HEK293 (cell line): ENCODE results near the gene TKTL1.

Experiments
- KLF1 ChIP-seq: fragments of 450-650 bp; formaldehyde crosslinking; IDR thresholded peaks from 2 replicates; pipeline ENCODE4 v1.5.1; 2016; ENCODE audit warnings: missing biosample characterization, missing genetic modification characterization
- KLF16 ChIP-seq: fragments of 450-650 bp; formaldehyde crosslinking; IDR thresholded peaks from 2 replicates; pipeline ENCODE4 v1.5.1; 2017; ENCODE audit warnings: missing biosample characterization, missing genetic modification characterization
- MZF1 ChIP-seq: fragments of 450-650 bp; formaldehyde crosslinking; IDR thresholded peaks from 2 replicates; pipeline ENCODE4 v1.5.1; 2017; ENCODE audit warnings: missing biosample characterization, missing genetic modification characterization, borderline replicate concordance
- ZBTB49 ChIP-seq: fragments of 450-650 bp; formaldehyde crosslinking; IDR thresholded peaks from 2 replicates; pipeline ENCODE4 v1.5.1; 2016; ENCODE audit warnings: missing biosample characterization, missing genetic modification characterization, low read depth
- ZBTB7A ChIP-seq: fragments of 450-650 bp; formaldehyde crosslinking; IDR thresholded peaks from 2 replicates; pipeline ENCODE4 v1.5.1; 2016; ENCODE audit warnings: low read depth, missing biosample characterization, missing genetic modification characterization
- ZFP37 ChIP-seq: fragments of 450-650 bp; formaldehyde crosslinking; IDR thresholded peaks from 2 replicates; pipeline ENCODE4 v1.5.1; 2016; ENCODE audit warnings: missing biosample characterization, missing genetic modification characterization
- ZNF146 ChIP-seq: fragments of 450-650 bp; formaldehyde crosslinking; IDR thresholded peaks from 2 replicates; pipeline ENCODE4 v1.5.1; 2016; ENCODE audit warnings: missing biosample characterization, missing genetic modification characterization
- ZNF23 ChIP-seq: fragments of 450-650 bp; formaldehyde crosslinking; IDR thresholded peaks from 2 replicates; pipeline ENCODE4 v1.5.1; 2016; ENCODE audit warnings: missing biosample characterization, missing genetic modification characterization, borderline replicate concordance
- ZNF707 ChIP-seq: fragments of 450-650 bp; formaldehyde crosslinking; IDR thresholded peaks from 2 replicates; pipeline ENCODE4 v1.5.1; 2016; ENCODE audit warnings: missing biosample characterization, missing genetic modification characterization
- TF ChIP-seq, protein P1 (sequence below): fragments of 450-650 bp; formaldehyde crosslinking; IDR thresholded peaks from 2 replicates; pipeline ENCODE4 v1.5.1; 2016; ENCODE audit warnings: missing biosample characterization, missing genetic modification characterization

DNA sequence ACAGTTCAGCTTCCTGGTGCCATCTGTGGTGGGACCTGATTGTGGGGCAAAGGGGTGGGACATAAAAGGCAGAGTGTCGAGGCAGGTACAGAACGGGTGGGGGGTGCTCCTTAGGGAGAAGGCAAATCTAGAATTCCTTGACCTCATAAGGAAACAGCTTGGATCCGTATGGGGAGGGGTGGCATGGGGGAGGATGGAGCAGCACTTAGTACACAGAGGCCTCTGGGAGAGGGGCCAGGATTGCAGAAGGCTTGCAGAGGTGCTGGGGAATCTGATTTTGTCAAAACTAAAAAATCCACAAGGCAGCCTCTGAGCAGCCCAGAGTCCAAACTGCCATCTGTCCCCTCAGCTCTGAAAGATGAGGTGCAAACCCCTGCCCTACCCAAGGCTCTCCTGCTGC is 81.2 kb downstream of the TKTL1 start:
- TF ChIP-seq, protein P1, sequence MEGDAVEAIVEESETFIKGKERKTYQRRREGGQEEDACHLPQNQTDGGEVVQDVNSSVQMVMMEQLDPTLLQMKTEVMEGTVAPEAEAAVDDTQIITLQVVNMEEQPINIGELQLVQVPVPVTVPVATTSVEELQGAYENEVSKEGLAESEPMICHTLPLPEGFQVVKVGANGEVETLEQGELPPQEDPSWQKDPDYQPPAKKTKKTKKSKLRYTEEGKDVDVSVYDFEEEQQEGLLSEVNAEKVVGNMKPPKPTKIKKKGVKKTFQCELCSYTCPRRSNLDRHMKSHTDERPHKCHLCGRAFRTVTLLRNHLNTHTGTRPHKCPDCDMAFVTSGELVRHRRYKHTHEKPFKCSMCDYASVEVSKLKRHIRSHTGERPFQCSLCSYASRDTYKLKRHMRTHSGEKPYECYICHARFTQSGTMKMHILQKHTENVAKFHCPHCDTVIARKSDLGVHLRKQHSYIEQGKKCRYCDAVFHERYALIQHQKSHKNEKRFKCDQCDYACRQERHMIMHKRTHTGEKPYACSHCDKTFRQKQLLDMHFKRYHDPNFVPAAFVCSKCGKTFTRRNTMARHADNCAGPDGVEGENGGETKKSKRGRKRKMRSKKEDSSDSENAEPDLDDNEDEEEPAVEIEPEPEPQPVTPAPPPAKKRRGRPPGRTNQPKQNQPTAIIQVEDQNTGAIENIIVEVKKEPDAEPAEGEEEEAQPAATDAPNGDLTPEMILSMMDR (tag by site-specific recombination), result no peak
- TF ChIP-seq ZNF707 (tag by site-specific recombination) (no peak), KLF16 (tag by site-specific recombination) (no peak), MZF1 (tag by site-specific recombination) (no peak), ZFP37 (tag by site-specific recombination) (no peak), ZBTB7A (tag by site-specific recombination) (no peak), ZBTB49 (tag by site-specific recombination) (no peak), KLF1 (tag by site-specific recombination) (no peak), ZNF146 (no peak), ZNF23 (tag by site-specific recombination) (no peak)
